ENCODE measurements around the gene INHA. TPM values are rescaled to one million over a fixed set of nuclear protein-coding genes. Genes with fewer than 3 reads are reported as not detected.

Gene INHA
- total and polyA plus RNA-seq, 2 donors (not counting 1 experiment from before 2014, with no cell fraction given) = not detected

GRCh38 chr2:219591091-219591490, 19.0 kb downstream of the INHA start:
- H3K36me3 ChIP-seq (replicated peaks in 1 of 2; ENCODE audit: control extremely low read depth in 1 of 2, control insufficient read depth in 1 of 2, extremely low read depth in 1 of 2, insufficient read depth in 2 of 2, low read length in 1 of 2) = no peaks in the 10 kb centered on the region
- no peak for TF ChIP-seq CTCF (IDR thresholded peaks at IDR 0.05)
- TF ChIP-seq EZH2 (IDR thresholded peaks at IDR 0.05; ENCODE audit: borderline replicate concordance, insufficient read depth, low read depth, low read length, poor library complexity, severe bottlenecking) = no peak
- H3K27me3 ChIP-seq (replicated peaks in 1 of 4; ENCODE audit: control extremely low read depth in 1 of 4, control insufficient read depth in 3 of 4, insufficient read depth in 4 of 4, low read length in 3 of 4) = peaks cover 0 to 9% (median 3%) of the 10 kb centered on the region in 4 experiments
- H3K27ac ChIP-seq (ENCODE audit: low read length in 2 of 2) = no peak overlapping the region
- H3K4me1 Mint-ChIP-seq = no peaks in the 10 kb centered on the region
- H2AFZ ChIP-seq (ENCODE audit: insufficient read depth, low read depth, low read length, poor library complexity, severe bottlenecking) = no peak overlapping the region
- no CpG with 5 or more reads among the region's 4 CpGs for WGBS (ENCODE audit: insufficient coverage)
- peaks cover 45% of the 10 kb centered on the region for H3K27me3 Mint-ChIP-seq
- no peak overlapping the region for H3K4me3 Mint-ChIP-seq
- CTCF ChIA-PET = no interaction called here
- no peaks in the 10 kb centered on the region for H3K9me3 ChIP-seq (ENCODE audit: control extremely low read depth in 1 of 3, control insufficient read depth in 2 of 3, insufficient read depth in 1 of 3, low read length in 2 of 3)
- H3K27ac Mint-ChIP-seq = no peak overlapping the region
- no peaks in the 10 kb centered on the region for H4K20me1 ChIP-seq (ENCODE audit: control insufficient read depth, insufficient read depth, low read length, poor library complexity, severe bottlenecking)
- intact Hi-C loops (cut with micrococcal nuclease) = loop anchor here (10.0 kb wide), 1 partner anchor 316 kb away; the partner anchor contains the start of gene DNAJB2
- POLR2A ChIA-PET = no interaction called here
- H3K4me3 ChIP-seq (ENCODE audit: control extremely low read depth in 1 of 5, extremely low read depth in 1 of 5, insufficient read depth in 1 of 5, low read depth in 2 of 5, low read length in 4 of 5) = no peak overlapping the region
- no peak overlapping the region for H3K4me2 ChIP-seq (replicated peaks; ENCODE audit: low read depth, low read length, poor library complexity, severe bottlenecking)
- DNase-seq (no peak), ATAC-seq (ENCODE audit: low read depth) (no peak)
- H3K9ac ChIP-seq (ENCODE audit: low read length) = no peak overlapping the region
- H3K79me2 ChIP-seq (ENCODE audit: control insufficient read depth, insufficient read depth, low read length) = no peaks in the 10 kb centered on the region
- H3K9me3 Mint-ChIP-seq (ENCODE audit: insufficient read depth) = no peaks in the 10 kb centered on the region
- no peaks in the 10 kb centered on the region for H3K4me1 ChIP-seq (ENCODE audit: control insufficient read depth in 2 of 2, insufficient read depth in 2 of 2, low read length in 2 of 2)

- Histone ChIP-seq H3K4me1 (ENCODE audit: control insufficient read depth in 2 of 2, insufficient read depth in 2 of 2, low read length in 2 of 2) (peaks cover 5 to 6% of the 10 kb centered on the region in 2 donors), H3K4me3 (ENCODE audit: control extremely low read depth in 1 of 5, extremely low read depth in 1 of 5, insufficient read depth in 1 of 5, low read depth in 2 of 5, low read length in 4 of 5) (no peak overlapping the region), H3K9ac (ENCODE audit: low read length) (no peak overlapping the region), H3K79me2 (ENCODE audit: control insufficient read depth, insufficient read depth, low read length) (no peaks in the 10 kb centered on the region), H3K27me3 (replicated peaks in 1 of 4; ENCODE audit: control extremely low read depth in 1 of 4, control insufficient read depth in 3 of 4, insufficient read depth in 4 of 4, low read length in 3 of 4) (peaks cover 0 to 13% (median 2%) of the 10 kb centered on the region in 4 experiments), H4K20me1 (ENCODE audit: control insufficient read depth, insufficient read depth, low read length, poor library complexity, severe bottlenecking) (no peaks in the 10 kb centered on the region), H3K27ac (ENCODE audit: low read length in 2 of 2) (no peak overlapping the region), H3K36me3 (replicated peaks in 1 of 2; ENCODE audit: control extremely low read depth in 1 of 2, control insufficient read depth in 1 of 2, extremely low read depth in 1 of 2, insufficient read depth in 2 of 2, low read length in 1 of 2) (no peaks in the 10 kb centered on the region), H3K4me2 (replicated peaks; ENCODE audit: low read depth, low read length, poor library complexity, severe bottlenecking) (no peak overlapping the region), H2AFZ (ENCODE audit: insufficient read depth, low read depth, low read length, poor library complexity, severe bottlenecking) (no peak overlapping the region), H3K9me3 (ENCODE audit: control extremely low read depth in 1 of 3, control insufficient read depth in 2 of 3, insufficient read depth in 1 of 3, low read length in 2 of 3) (no peaks in the 10 kb centered on the region)
- ChIA-PET POLR2A (no interaction called here), CTCF (no interaction called here)
- DNase-seq (no peak), ATAC-seq (ENCODE audit: low read depth) (no peak)
- H3K27ac Mint-ChIP-seq = no peak overlapping the region
- peaks cover 10% of the 10 kb centered on the region for H3K4me1 Mint-ChIP-seq
- intact Hi-C loops (cut with micrococcal nuclease) = loop anchor here (10.0 kb wide), 1 partner anchor 318 kb away; the partner anchor contains the start of gene DNAJB2
- WGBS (ENCODE audit: insufficient coverage) = 100% methylated on average over 2 of the region's 6 CpGs
- H3K4me3 Mint-ChIP-seq = no peak overlapping the region
- H3K9me3 Mint-ChIP-seq (ENCODE audit: insufficient read depth) = no peaks in the 10 kb centered on the region
- peaks cover 29% of the 10 kb centered on the region for H3K27me3 Mint-ChIP-seq
- no peak for TF ChIP-seq EZH2 (IDR thresholded peaks at IDR 0.05; ENCODE audit: borderline replicate concordance, insufficient read depth, low read depth, low read length, poor library complexity, severe bottlenecking)
- TF ChIP-seq CTCF (IDR thresholded peaks at IDR 0.05) = no peak
Measured at GRCh38 chr2:219592736-219593135, 20.6 kb downstream of the INHA start.

All from B cell (primary cell).